CD4-positive, alpha-beta memory T cell (primary cell): ENCODE measurements around the gene CCSER2. TPM values are rescaled to one million over a fixed set of nuclear protein-coding genes. Genes with fewer than 3 reads are reported as not detected.
A peak's percentile ranks its signal among the peaks of the same experiment; 100 is the strongest.

Experiments used
- CTCF ChIA-PET: fragments of 350-600 bp; sonication (Branson Sonifier 250); formaldehyde crosslinking; loops from one replicate; lab custom pipeline; 2021; ENCODE audit warnings: inconsistent platforms; ENCODE audit not compliant: partially characterized antibody; lab: Charles Lee
- POLR2A ChIA-PET: fragments of 350-600 bp; sonication (Branson Sonifier 250); formaldehyde crosslinking; loops from one replicate; lab custom pipeline; 2021; ENCODE audit not compliant: partially characterized antibody; lab: Charles Lee
- DNase-seq, 5 donors: peaks; one replicate each; pipeline versions ENCODE4 v3.0.0 to v3.0.0-alpha.2; 2020 to 2022; ENCODE audit warnings: mixed read lengths in 1 of 5
- H3K27ac ChIP-seq: one replicate; pipeline ENCODE4 v1.7.0; 2013; ENCODE audit warnings: low read depth, low read length
- H3K27me3 ChIP-seq: 2 replicates; pipeline ENCODE4 v1.7.0; 2013; ENCODE audit warnings: mild to moderate bottlenecking, low read length, moderate library complexity; ENCODE audit not compliant: insufficient read depth
- H3K36me3 ChIP-seq: 2 replicates; pipeline ENCODE4 v1.7.0; 2013; ENCODE audit warnings: mild to moderate bottlenecking, low read length, moderate library complexity; ENCODE audit not compliant: insufficient read depth
- H3K4me1 ChIP-seq: 2 replicates; pipeline ENCODE4 v1.7.0; 2013; ENCODE audit warnings: mild to moderate bottlenecking, low read length, moderate library complexity; ENCODE audit not compliant: insufficient read depth
- H3K4me3 ChIP-seq, 2 donors: one replicate each; pipeline ENCODE4 v1.7.0; 2013; ENCODE audit warnings: low read length in 2 of 2, mild to moderate bottlenecking in 1 of 2
- H3K9me3 ChIP-seq, 2 donors: one replicate each; pipeline ENCODE4 v1.7.0; 2013; ENCODE audit warnings: low read length in 2 of 2, control low read depth in 1 of 2; ENCODE audit not compliant: control insufficient read depth in 1 of 2
- H3K27ac Mint-ChIP-seq, 7 donors: one replicate each; pipeline ENCODE4 v1.8.0; 2020 to 2021; ENCODE audit warnings: mixed read lengths in 7 of 7, mild to moderate bottlenecking in 6 of 7, inconsistent platforms in 3 of 7, moderate library complexity in 3 of 7
- H3K27me3 Mint-ChIP-seq, 2 donors: one replicate each; pipeline ENCODE4 v1.8.0; 2020 to 2021; ENCODE audit warnings: mixed read lengths in 2 of 2
- H3K36me3 Mint-ChIP-seq, 2 donors: one replicate each; pipeline ENCODE4 v1.8.0; 2020 to 2021; ENCODE audit warnings: mixed read lengths in 2 of 2, inconsistent platforms in 1 of 2, mild to moderate bottlenecking in 1 of 2
- H3K4me1 Mint-ChIP-seq, 4 donors: one replicate each; pipeline ENCODE4 v1.8.0; 2020 to 2021; ENCODE audit warnings: mixed read lengths in 4 of 4, mild to moderate bottlenecking in 1 of 4
- H3K4me3 Mint-ChIP-seq, 8 donors: one replicate each; pipeline ENCODE4 v1.8.0; 2020 to 2021; ENCODE audit warnings: mixed read lengths in 8 of 8, mild to moderate bottlenecking in 7 of 8, moderate library complexity in 6 of 8, inconsistent platforms in 3 of 8
- H3K9me3 Mint-ChIP-seq, 8 donors: one replicate each; pipeline ENCODE4 v1.8.0; 2020 to 2021; ENCODE audit warnings: mixed read lengths in 8 of 8, mild to moderate bottlenecking in 5 of 8, inconsistent platforms in 3 of 8, moderate library complexity in 1 of 8
- intact Hi-C: fragments of 100-400 bp; cut with micrococcal nuclease; formaldehyde crosslinking; loops from one replicate; pipeline ENCODE4 v1.15.1; 2023
- polyA plus RNA-seq, 2 donors: library from polyadenylated mRNA; unstranded; fragments of 300-500 nt; fragmentation: Illumina TruSeq; gene quantifications; one replicate each; pipeline ENCODE4 v1.2.3, GENCODE V29; 2021
- total RNA-seq, 2 experiments: library from RNA; stranded (reverse); gene quantifications; one replicate each; pipeline ENCODE4 v1.2.3, GENCODE V29; 2021

CCSER2 gene
- total and polyA plus RNA-seq, 4 experiments from 2014 or later = 89.8 to 151 (median 119) TPM

DNA sequence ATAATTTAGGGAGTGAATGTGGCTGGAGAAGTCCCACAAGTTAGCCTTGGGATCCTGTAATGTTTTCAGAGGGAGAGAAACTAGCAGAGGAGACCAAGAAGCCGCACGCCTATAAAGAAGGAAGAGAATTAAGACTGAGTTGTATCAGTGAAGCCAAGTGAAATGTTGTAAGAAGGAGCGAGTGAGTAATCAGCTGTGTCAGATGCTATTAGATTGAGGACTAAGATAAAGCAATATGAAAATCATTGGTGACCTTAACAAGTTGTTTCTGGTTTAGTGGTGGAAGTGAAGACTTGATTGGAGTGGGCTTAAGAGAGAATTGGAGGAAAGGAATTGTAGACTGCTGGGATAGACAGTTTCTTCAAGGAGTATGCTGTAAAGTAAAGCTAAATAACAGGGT, 8.8 kb downstream of the CCSER2 start:
- Mint-ChIP-seq H3K27ac (no peak overlapping the region), H3K27me3 (no peaks in the 10 kb centered on the region), H3K4me1 (peaks cover 30 to 51% (median 40%) of the 10 kb centered on the region in 4 donors), H3K9me3 (no peaks in the 10 kb centered on the region), H3K36me3 (peaks cover 6 to 7% of the 10 kb centered on the region in 2 donors), H3K4me3 (no peak overlapping the region)
- POLR2A ChIA-PET = interaction anchor here (0.6 to 1.5 kb wide), 2 partner anchors 9 to 30 kb away, joined by 3 read pairs; partner anchors contain the start of gene CCSER2
- no peaks in the 10 kb centered on the region for H3K36me3 ChIP-seq
- H3K4me1 ChIP-seq = peaks cover 86% of the 10 kb centered on the region
- no peaks in the 10 kb centered on the region for H3K9me3 ChIP-seq
- DNase-seq = no peak
- H3K4me3 ChIP-seq = no peak overlapping the region
- no peaks in the 10 kb centered on the region for H3K27me3 ChIP-seq
- H3K27ac ChIP-seq = no peak overlapping the region
- intact Hi-C loops = no loop called here
- CTCF ChIA-PET = interaction anchor here (5.4 kb wide), 1 partner anchor 15 kb away, joined by 71 read pairs; no protein-coding TSS in a partner anchor

DNA sequence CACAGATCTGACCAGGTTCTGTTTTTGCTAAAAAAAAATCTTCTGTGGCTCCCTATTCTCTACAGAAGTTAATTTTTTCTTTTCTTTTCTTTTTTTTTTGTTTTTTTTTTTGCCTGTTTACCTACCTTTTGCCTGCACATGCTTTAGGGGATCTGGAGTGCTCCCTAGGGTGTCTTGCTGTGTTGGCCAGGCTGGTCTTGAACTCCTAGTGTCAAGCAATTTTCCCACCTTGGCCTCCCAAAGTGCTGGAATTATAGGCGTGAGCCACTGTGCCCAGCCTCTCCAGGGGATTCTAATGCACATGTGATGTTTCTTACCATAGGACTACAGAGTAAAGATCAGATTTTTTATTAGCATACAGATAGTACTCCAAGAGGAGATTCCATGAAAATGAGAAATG, 10.6 kb downstream of the CCSER2 start:
- no peaks in the 10 kb centered on the region for H3K9me3 Mint-ChIP-seq
- H3K4me1 Mint-ChIP-seq = peaks cover 47 to 60% (median 50%) of the 10 kb centered on the region in 4 donors

DNA sequence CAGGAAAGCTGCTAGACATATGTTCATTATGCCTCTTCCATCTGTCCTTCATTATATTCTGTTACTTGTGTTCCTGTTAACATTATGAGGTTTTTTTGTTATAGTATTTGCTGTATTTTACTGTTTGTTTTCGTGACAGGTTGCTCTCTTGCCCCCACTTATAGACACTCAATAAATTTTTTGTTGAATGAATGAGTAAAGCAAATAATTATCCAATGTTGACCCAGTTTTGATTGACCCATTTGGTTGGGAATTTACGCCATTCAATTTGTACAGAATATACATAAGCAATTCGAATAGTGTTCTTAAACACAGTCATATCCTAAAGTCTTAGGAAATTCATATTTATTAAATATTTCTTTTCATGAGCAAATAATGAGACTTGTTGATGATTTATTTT, 11.8 kb downstream of the CCSER2 start:
- Mint-ChIP-seq H3K27me3 (no peaks in the 10 kb centered on the region), H3K27ac (peak overlapping the region in 1 of 7 donors; percentile 38), H3K9me3 (no peaks in the 10 kb centered on the region), H3K4me1 (peaks cover 50 to 60% (median 56%) of the 10 kb centered on the region in 4 donors), H3K36me3 (peaks cover 6 to 10% of the 10 kb centered on the region in 2 donors), H3K4me3 (peak overlapping the region in 2 of 8 donors; percentile 11 to 39)
- Histone ChIP-seq H3K27ac (no peak overlapping the region), H3K36me3 (no peaks in the 10 kb centered on the region), H3K4me3 (no peak overlapping the region), H3K4me1 (peaks cover 87% of the 10 kb centered on the region), H3K9me3 (no peaks in the 10 kb centered on the region), H3K27me3 (no peaks in the 10 kb centered on the region)
- DNase-seq = no peak
- POLR2A ChIA-PET = no interaction called here
- CTCF ChIA-PET = interaction anchor here (1.2 kb wide), 1 partner anchor 12 kb away, joined by 4 read pairs; no protein-coding TSS in a partner anchor
- intact Hi-C loops = no loop called here

More for the DNA sequence above, 10.6 kb downstream of the CCSER2 start:
- POLR2A ChIA-PET = no interaction called here
- Histone ChIP-seq H3K4me3 (no peak overlapping the region), H3K36me3 (no peaks in the 10 kb centered on the region), H3K9me3 (no peaks in the 10 kb centered on the region), H3K4me1 (peaks cover 89% of the 10 kb centered on the region), H3K27ac (no peak overlapping the region), H3K27me3 (no peaks in the 10 kb centered on the region)
- Mint-ChIP-seq H3K27me3 (no peaks in the 10 kb centered on the region), H3K36me3 (peaks cover 6 to 7% of the 10 kb centered on the region in 2 donors), H3K4me3 (no peak overlapping the region), H3K27ac (peak overlapping the region in 1 of 7 donors; percentile 14)
- DNase-seq = no peak
- intact Hi-C loops = no loop called here
- CTCF ChIA-PET = interaction anchor here (5.4 kb wide), 1 partner anchor 13 kb away, joined by 71 read pairs; no protein-coding TSS in a partner anchor

DNA sequence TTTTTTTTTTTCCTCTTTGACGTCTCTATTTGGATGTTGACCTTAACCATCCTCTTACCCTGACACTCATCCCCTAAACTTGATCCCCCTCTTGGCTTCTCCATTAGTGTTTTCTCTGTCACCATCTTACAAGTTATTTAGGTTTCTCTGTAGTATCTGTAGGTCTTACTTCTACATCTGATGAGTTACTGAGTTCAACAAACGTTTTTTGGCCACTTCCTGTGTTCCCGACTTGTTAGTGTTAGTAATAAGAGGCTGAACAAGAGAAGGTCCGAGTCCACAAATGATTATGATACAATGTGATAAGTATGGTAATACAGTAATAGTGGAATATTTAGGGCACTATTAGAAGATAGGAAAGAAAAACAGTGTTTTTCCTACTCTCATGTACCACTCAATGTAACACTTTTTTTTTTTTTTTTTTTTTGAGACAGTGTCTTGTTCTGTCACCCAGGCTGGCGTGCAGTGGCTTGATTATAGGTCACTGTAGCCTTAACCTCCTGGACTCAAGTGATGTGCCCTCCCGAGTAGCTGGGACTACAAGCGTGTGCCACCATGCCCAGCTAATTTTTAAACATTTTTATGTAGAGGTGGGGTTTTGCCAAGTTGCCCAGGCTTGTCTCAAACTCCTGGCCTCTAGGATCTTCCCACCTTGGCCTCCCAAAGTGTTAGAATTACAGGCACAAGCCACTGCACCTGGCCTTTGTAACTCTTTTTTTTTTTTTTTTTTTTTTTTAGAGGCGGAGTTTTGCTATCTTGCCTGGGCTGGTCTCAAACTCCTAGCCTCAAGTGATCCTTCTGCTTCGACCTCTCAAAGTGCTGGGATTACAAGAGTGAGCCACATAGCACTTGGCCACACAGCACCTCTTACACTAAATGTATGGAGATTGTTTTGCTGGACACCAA, 12.5 kb downstream of the CCSER2 start:
- POLR2A ChIA-PET = interaction anchor here (1.4 kb wide), 1 partner anchor 11 kb away, joined by 6 read pairs; no protein-coding TSS in a partner anchor
- no peak overlapping the region for H3K4me3 ChIP-seq
- CTCF ChIA-PET = interaction anchor here (1.2 to 4.2 kb wide), 4 partner anchors 11 to 77 kb away, joined by 3 to 33 read pairs (median 4); no protein-coding TSS in a partner anchor
- Mint-ChIP-seq H3K9me3 (no peaks in the 10 kb centered on the region), H3K27me3 (no peaks in the 10 kb centered on the region), H3K36me3 (peaks cover 6 to 10% of the 10 kb centered on the region in 2 donors), H3K27ac (peak overlapping the region in 2 of 7 donors; percentile 31 to 63), H3K4me3 (peak overlapping the region in 4 of 8 donors; percentile 27 to 58 (median 46)), H3K4me1 (peaks cover 52 to 61% (median 57%) of the 10 kb centered on the region in 4 donors)
- H3K36me3 ChIP-seq = no peaks in the 10 kb centered on the region
- intact Hi-C loops = no loop called here
- DNase-seq = no peak
- peaks cover 81% of the 10 kb centered on the region for H3K4me1 ChIP-seq
- no peak overlapping the region for H3K27ac ChIP-seq
- H3K9me3 ChIP-seq = no peaks in the 10 kb centered on the region
- H3K27me3 ChIP-seq = no peaks in the 10 kb centered on the region

DNA sequence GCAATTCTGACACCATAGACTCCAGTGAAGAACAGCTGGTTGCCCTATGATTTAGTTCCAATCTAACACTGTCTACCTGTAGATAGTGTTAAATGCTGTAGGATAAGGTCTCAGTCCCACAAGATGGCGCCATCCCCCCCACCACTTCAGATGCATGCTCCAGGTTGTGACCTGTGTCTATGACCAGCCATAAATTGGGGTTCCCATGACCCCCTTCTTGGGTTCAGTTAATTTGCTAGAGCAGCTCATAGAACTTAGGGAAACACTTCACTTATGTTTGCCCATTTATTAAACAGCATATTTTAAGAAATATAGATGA, 13.1 kb downstream of the CCSER2 start:
- Histone ChIP-seq H3K36me3 (no peaks in the 10 kb centered on the region), H3K4me3 (no peak overlapping the region), H3K27ac (no peak overlapping the region), H3K4me1 (peaks cover 75% of the 10 kb centered on the region), H3K9me3 (no peaks in the 10 kb centered on the region), H3K27me3 (no peaks in the 10 kb centered on the region)
- H3K27ac Mint-ChIP-seq = peak overlapping the region in 3 of 7 donors; percentile 31 to 76 (median 44)
- peaks cover 6 to 10% of the 10 kb centered on the region in 2 donors for H3K36me3 Mint-ChIP-seq
- intact Hi-C loops = no loop called here
- ChIA-PET CTCF (interaction anchor here (0.8 to 4.2 kb wide), 4 partner anchors 11 to 196 kb away, joined by 3 to 33 read pairs (median 5); no protein-coding TSS in a partner anchor), POLR2A (interaction anchor here (1.4 kb wide), 1 partner anchor 12 kb away, joined by 6 read pairs; no protein-coding TSS in a partner anchor)
- H3K4me1 Mint-ChIP-seq = peaks cover 53 to 61% (median 57%) of the 10 kb centered on the region in 4 donors
- DNase-seq = no peak
- no peaks in the 10 kb centered on the region for H3K9me3 Mint-ChIP-seq
- peak overlapping the region in 3 of 8 donors; percentile 14 to 49 (median 32) for H3K4me3 Mint-ChIP-seq
- H3K27me3 Mint-ChIP-seq = no peaks in the 10 kb centered on the region

DNA sequence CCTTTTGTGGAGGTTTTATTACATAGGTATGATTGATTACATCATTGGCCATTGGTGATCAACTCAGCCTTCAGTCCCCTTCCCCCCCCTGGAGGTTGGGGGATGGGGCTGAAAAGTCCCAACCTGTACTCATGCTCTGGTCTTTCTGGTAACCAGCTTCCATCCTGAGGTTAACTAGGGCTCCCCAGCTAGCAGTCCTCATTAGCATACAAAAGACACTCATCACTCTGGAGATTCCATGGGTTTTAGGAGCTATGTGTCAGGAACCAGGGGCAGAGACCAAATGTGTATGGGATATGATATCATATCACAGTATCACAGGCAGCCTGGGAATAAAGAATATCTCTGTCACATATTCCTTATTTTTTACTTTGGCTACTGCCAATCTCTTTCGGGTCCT, 13.6 kb downstream of the CCSER2 start:
- ChIA-PET CTCF (interaction anchor here (0.8 to 4.2 kb wide), 4 partner anchors 10 to 195 kb away, joined by 3 to 33 read pairs (median 5); no protein-coding TSS in a partner anchor), POLR2A (interaction anchor here (1.4 kb wide), 1 partner anchor 13 kb away, joined by 6 read pairs; no protein-coding TSS in a partner anchor)
- no peaks in the 10 kb centered on the region for H3K27me3 Mint-ChIP-seq
- no peaks in the 10 kb centered on the region for H3K9me3 Mint-ChIP-seq
- no peak overlapping the region for H3K4me3 ChIP-seq
- H3K4me1 ChIP-seq = peaks cover 70% of the 10 kb centered on the region
- DNase-seq = no peak
- peaks cover 9 to 10% of the 10 kb centered on the region in 2 donors for H3K36me3 Mint-ChIP-seq
- H3K4me3 Mint-ChIP-seq = peak overlapping the region in 3 of 8 donors; percentile 32 to 37 (median 35)
- H3K27me3 ChIP-seq = no peaks in the 10 kb centered on the region
- peak overlapping the region in 4 of 7 donors; percentile 31 to 76 (median 41) for H3K27ac Mint-ChIP-seq
- H3K36me3 ChIP-seq = no peaks in the 10 kb centered on the region
- intact Hi-C loops = no loop called here
- no peaks in the 10 kb centered on the region for H3K9me3 ChIP-seq
- peaks cover 55 to 64% (median 58%) of the 10 kb centered on the region in 4 donors for H3K4me1 Mint-ChIP-seq
- no peak overlapping the region for H3K27ac ChIP-seq
